Measurements from ENCODE around the gene ULK4. TPM values are rescaled to one million over a fixed set of nuclear protein-coding genes. Genes with fewer than 3 reads are reported as not detected.

ULK4 gene
- total RNA-seq, 4 donors from 2014 or later: 8.4 to 43.8 (median 20.8) TPM

GRCh38 chr3:41339758-41340157 lies 622.1 kb downstream of the ULK4 start:
- no peak for DNase-seq
- H3K9me3 ChIP-seq: no peaks in the 10 kb centered on the region
- no peak for TF ChIP-seq POLR2A (IDR thresholded peaks at IDR 0.05)
- TF ChIP-seq, protein P1, sequence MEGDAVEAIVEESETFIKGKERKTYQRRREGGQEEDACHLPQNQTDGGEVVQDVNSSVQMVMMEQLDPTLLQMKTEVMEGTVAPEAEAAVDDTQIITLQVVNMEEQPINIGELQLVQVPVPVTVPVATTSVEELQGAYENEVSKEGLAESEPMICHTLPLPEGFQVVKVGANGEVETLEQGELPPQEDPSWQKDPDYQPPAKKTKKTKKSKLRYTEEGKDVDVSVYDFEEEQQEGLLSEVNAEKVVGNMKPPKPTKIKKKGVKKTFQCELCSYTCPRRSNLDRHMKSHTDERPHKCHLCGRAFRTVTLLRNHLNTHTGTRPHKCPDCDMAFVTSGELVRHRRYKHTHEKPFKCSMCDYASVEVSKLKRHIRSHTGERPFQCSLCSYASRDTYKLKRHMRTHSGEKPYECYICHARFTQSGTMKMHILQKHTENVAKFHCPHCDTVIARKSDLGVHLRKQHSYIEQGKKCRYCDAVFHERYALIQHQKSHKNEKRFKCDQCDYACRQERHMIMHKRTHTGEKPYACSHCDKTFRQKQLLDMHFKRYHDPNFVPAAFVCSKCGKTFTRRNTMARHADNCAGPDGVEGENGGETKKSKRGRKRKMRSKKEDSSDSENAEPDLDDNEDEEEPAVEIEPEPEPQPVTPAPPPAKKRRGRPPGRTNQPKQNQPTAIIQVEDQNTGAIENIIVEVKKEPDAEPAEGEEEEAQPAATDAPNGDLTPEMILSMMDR (IDR thresholded peaks at IDR 0.05): no peak
- no peak overlapping the region for H3K27ac ChIP-seq
- H3K4me1 ChIP-seq: no peaks in the 10 kb centered on the region
- no peak overlapping the region for H3K4me3 ChIP-seq
- H3K36me3 ChIP-seq: no peaks in the 10 kb centered on the region
- no peaks in the 10 kb centered on the region for H3K27me3 ChIP-seq

DNA sequence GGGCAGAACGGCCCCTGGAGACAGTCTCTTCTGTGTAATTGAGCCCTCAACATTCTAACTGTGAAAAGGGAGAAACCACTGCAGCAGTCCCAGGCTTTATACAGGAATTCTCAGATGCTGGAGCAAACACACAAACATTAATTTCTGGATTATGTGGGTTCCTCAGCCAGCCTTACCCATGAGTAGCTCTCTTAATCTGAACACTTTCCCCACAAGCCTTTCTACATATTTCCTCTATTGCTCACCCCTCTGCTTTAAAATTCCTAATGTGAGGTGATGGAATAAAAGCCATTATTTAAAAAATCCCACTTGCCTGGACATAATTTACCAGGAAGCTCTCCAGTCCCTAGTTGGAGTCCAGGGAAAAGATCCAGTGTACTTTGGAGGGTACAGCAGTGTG lies 623.6 kb downstream of the ULK4 start:
- TF ChIP-seq, protein P1 (IDR thresholded peaks at IDR 0.05): no peak
- TF ChIP-seq POLR2A (IDR thresholded peaks at IDR 0.05): no peak
- Histone ChIP-seq H3K4me3 (no peak overlapping the region), H3K27me3 (no peaks in the 10 kb centered on the region), H3K27ac (no peak overlapping the region), H3K36me3 (no peaks in the 10 kb centered on the region), H3K4me1 (no peaks in the 10 kb centered on the region), H3K9me3 (no peaks in the 10 kb centered on the region)
- DNase-seq: no peak

DNA sequence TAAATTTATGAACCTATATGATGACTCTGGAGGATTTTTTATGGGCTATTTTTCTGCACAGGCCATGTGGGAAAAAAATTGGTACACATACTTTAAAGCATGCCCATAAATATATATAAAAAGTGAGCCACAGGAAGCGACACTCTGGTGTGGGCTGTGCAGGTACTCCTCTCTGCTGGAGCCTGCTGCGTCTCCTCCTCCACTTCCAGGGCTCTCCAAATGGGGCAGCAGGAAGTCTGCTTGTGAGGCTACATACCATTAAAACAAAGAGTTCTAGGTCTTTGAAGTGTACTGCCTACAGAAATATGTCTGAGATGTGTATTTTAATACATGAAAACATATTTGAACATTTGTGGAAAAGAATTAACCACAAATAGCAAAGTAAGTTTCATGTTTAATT lies 627.5 kb downstream of the ULK4 start:
- TF ChIP-seq, protein P1 (IDR thresholded peaks at IDR 0.05): no peak
- no peak for TF ChIP-seq POLR2A (IDR thresholded peaks at IDR 0.05)
- Histone ChIP-seq H3K9me3 (no peaks in the 10 kb centered on the region), H3K4me1 (no peaks in the 10 kb centered on the region), H3K27me3 (no peaks in the 10 kb centered on the region), H3K36me3 (no peaks in the 10 kb centered on the region), H3K27ac (no peak overlapping the region), H3K4me3 (no peak overlapping the region)
- no peak for DNase-seq

DNA sequence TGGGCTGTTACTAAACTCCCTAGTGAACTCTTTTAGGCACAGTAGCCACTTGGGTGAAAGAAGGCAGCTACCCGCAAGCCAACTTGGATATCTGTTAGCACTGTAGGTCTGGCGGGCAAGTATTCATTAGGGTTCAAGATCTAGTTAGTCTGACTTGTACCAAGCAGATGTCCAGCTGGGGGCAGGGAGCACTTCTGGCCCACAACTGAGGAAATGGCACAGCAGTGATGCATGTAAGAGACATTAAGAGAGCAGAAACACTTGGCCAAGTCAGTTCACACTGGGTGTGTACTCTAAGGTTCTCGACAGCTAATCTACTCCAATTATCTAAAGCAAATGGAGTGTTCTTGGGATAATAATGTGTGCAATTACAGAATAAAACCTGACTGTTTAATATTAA lies 630.9 kb downstream of the ULK4 start:
- no peak for TF ChIP-seq POLR2A (IDR thresholded peaks at IDR 0.05)
- TF ChIP-seq, protein P1 (IDR thresholded peaks at IDR 0.05): no peak
- DNase-seq: no peak
- H3K9me3 ChIP-seq: no peaks in the 10 kb centered on the region
- no peaks in the 10 kb centered on the region for H3K36me3 ChIP-seq
- H3K4me3 ChIP-seq: no peak overlapping the region
- H3K4me1 ChIP-seq: no peaks in the 10 kb centered on the region
- no peaks in the 10 kb centered on the region for H3K27me3 ChIP-seq
- H3K27ac ChIP-seq: no peak overlapping the region

- no peak overlapping the region for H3K4me3 ChIP-seq
- no peak for DNase-seq
- H3K36me3 ChIP-seq: no peaks in the 10 kb centered on the region
- H3K9me3 ChIP-seq: no peaks in the 10 kb centered on the region
- no peaks in the 10 kb centered on the region for H3K27me3 ChIP-seq
- H3K4me1 ChIP-seq: no peaks in the 10 kb centered on the region
- TF ChIP-seq, protein P1 (IDR thresholded peaks at IDR 0.05): no peak
- TF ChIP-seq POLR2A (IDR thresholded peaks at IDR 0.05): no peak
- H3K27ac ChIP-seq: no peak overlapping the region
Observed at GRCh38 chr3:41330465-41330864, 631.4 kb downstream of the ULK4 start.

- TF ChIP-seq, protein P1 (IDR thresholded peaks at IDR 0.05): no peak
- TF ChIP-seq POLR2A (IDR thresholded peaks at IDR 0.05): no peak
- no peak overlapping the region for H3K4me3 ChIP-seq
- H3K27ac ChIP-seq: no peak overlapping the region
- no peak for DNase-seq
- no peaks in the 10 kb centered on the region for H3K27me3 ChIP-seq
- H3K4me1 ChIP-seq: no peaks in the 10 kb centered on the region
- H3K36me3 ChIP-seq: no peaks in the 10 kb centered on the region
- H3K9me3 ChIP-seq: no peaks in the 10 kb centered on the region
Observed at GRCh38 chr3:41329881-41330280, 632.0 kb downstream of the ULK4 start.
